Inflammatory macrophage treated with lipopolysaccharide for 1 hour (primary cell): ENCODE measurements around the gene DCAF8.

ENCODE experiments used
- DNase-seq, 2 donors: peaks; one replicate each; pipeline ENCODE4 v3.0.0-alpha.2; 2020 to 2022

Gene DCAF8

GRCh38 chr1:160225345-160225744 is 37.0 kb downstream of the DCAF8 start:
- DNase-seq, result no peak

- DNase-seq, result no peak
These were observed 37.7 kb downstream of the DCAF8 start for GRCh38 chr1:160224606-160225005.

- no peak for DNase-seq
These were observed 39.8 kb downstream of the DCAF8 start for GRCh38 chr1:160222546-160222945.

GRCh38 chr1:160221089-160221488 is 41.3 kb downstream of the DCAF8 start:
- DNase-seq, result no peak

- no peak for DNase-seq
These were observed 42.0 kb downstream of the DCAF8 start for GRCh38 chr1:160220301-160220700.

DNA sequence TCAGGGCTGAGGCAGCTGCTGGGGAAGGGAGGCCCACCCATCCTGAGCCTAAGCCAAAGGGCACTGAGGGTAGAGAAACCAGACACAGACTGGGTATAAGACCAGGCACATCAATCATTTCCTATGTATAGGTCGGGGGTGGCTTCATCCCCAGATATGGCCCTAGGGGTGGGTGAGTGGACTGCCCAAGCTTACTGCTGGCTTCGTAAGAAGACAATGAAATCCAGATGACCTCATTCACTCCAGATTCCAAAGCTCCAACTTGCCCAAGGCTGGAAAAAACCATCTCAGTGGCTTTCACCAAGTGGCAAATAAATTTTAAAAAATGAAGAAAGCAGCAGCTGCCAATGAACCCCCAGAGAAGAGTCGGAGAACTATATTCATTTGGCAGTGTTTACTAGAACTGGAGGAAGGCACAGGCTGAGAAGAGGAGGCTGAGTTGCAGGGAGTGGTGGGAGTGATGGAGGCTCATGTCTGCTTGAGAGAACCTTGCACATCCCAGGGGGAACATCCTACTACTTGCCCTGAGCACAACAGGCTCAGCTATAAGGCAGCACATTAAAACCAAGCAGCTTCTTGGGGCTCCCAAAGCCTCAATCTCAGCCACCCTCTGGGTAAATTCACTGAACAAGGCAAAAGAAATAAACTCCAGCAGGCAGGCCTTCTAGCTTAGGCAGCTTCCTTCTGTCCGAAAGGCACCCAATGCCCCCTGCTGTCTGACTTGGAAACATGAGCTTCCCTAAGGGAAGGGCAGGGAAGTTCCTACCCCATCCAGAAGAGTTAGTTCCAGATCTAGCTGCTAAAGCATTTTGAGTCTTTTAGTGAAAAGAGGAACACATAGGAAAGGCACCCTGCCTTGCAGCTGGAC is 43.1 kb downstream of the DCAF8 start:
- peak; percentile 51 to 78 for DNase-seq

- DNase-seq, result no peak
These were observed 44.8 kb downstream of the DCAF8 start for GRCh38 chr1:160217481-160218051.

GRCh38 chr1:160216301-160216700 is 46.0 kb downstream of the DCAF8 start:
- peak; percentile 43 to 54 for DNase-seq

DNA sequence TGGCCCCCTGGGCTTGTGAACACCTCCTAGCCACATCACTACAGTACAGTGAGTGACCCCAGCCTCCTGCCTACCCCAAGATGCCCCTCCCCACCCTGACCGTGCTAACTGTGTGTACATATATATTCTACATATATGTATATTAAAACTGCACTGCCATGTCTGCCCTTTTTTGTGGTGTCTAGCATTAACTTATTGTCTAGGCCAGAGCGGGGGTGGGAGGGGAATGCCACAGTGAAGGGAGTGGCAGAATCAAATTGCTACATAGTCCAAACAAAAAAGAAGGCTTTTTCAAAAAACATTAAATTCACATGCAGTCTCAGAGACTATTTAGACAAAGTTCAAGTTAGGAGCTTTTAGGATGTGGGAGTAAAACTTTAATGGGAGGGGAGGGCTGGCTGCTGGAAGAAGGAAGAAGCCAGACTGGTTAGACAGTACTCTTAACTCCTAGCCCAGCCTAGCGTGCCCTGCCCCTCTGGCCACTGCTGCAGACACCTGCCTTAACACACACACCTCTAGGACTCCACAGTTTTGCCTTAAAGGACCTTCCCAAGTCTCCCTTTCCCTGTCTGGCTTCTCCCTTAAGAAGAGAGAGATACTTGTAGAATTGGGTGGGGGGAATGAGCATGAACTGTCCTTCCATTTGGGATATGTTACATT is 47.7 kb downstream of the DCAF8 start:
- DNase-seq, result no peak

GRCh38 chr1:160211046-160211790 is 51.1 kb downstream of the DCAF8 start:
- DNase-seq, result no peak

- DNase-seq, result no peak
These were observed 51.8 kb downstream of the DCAF8 start for GRCh38 chr1:160210561-160210960.

DNA sequence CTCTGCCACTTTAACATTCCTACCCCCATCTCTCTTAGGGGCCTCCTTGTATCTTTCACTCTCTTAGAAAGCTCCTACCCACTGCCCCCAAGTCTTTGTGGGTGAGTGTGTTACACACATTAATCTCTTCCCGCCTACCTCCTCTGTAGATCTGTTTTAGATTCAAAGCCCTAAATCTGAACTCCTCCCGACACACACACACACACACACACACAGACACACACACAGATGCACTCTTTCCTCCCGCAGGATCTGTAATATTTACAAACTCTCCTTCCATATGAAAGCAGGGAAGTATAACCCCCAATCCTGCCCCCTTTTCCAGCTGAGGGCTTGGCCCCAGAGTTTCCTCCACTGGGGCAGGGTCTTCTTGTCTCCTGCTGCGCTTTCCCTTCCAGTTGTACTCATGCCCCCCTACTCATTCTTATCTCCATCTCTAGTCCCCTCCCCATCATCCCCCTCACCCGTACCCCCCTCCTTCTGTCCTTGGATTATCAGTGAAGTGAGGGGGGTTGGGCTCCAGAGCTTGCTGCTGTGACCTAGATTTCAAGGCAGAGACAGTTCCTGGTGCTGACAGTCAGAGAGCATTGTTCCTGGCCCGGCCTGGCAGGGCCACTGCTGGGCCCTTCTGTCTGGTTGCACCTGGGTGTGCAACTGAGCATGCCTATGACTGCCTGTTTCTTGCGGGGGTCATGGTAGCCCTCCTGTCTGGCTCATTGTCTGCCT is 52.9 kb downstream of the DCAF8 start:
- DNase-seq, result no peak

GRCh38 chr1:160208557-160209320 is 53.6 kb downstream of the DCAF8 start:
- no peak for DNase-seq

DNA sequence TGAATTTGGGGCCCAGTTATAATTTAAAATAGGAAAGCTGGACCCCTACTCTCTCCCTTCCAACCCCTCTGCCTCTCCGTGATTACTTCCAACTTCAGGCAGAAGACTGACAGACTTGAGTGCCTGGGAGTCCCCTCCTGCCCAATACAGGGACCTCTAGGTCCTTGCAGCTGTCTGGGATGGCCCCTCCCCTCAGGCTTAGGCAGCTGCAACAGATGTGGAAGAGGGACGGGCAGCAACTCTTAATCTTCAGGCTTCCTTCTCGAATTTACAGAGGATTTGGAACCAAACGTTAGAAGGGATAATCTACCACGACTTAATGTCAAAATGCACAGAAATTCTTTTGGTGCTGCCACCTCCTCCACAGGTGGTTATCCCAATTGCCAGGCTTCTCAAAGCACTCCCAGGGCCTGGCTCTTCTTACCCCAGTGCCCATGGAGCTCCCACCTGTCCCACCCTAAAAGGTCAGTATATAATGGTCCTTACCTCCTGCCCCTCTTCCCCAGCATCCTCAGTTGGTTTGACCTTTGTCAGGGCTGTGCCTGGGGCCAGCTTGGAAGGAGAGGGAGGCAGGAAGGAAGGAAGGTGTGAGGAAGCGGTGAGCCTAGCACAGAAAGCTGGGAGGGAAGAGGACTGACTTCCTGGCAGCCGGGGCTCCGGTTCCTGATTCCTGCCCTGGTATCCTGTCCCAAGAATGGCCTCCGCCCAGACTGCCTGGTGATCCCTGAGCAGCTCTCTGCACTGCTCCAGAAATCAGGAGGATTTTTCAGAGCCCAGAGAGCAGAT is 54.4 kb downstream of the DCAF8 start:
- no peak for DNase-seq

DNA sequence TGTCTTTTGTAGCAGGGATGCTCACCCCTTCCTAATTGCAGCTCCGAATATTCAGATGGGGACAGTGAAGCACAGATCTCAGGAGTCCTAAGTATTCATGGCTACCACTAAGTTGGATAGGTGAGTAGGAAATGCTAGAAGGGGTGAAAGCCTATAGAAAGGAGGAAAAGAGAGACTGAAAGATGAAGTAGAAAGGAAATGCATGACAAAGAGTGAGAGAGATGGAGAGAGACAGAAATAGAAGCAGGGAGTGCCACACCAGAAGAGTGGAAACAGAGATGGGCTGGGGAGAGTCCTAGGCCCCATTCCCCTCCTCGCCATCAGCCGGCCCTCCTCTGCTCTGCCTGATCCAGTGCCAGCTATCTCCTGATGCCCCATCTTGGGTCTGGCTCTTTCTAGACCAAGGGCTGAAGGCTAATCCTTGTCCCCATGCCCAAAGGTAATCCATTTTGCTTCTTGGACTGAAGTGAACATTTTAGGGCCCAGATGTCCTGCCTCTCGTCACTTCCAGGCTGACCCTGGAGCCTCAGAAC is 55.2 kb downstream of the DCAF8 start:
- DNase-seq, result no peak

DNA sequence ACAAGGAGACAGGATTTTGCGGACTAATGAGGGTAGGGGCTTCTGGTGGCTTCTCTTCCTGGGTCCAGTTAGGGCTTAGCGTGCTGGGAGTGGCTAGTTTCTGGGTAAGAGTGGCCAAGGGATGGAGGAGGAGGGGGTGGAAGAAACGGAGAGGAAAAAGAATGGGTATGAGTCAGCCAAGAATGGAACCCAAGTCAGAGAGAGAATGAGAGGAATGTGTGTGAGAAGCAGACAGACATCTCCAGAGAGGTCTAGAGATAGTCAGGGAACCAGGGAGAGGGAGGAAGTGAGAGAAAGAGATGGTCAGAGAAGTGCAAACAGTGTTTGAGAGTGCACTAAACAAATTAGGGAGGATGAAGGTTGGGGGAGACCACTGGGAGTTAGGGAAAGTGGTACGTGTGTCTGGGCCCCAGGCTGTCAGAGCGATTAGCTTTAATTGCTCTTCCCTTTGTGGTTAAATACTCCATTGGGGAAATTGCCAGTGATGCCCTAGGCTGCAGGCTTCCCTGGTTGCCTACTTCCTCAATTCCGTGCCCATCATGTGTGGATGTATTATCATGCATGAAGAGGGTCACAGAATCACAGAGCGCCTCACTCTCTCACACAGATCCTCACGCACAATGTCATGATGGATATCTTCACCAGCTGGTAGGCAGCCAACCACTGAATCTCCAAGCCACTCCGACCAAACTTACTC is 55.8 kb downstream of the DCAF8 start:
- DNase-seq, result peak; percentile 51 to 68

- DNase-seq, result peak; percentile 64 to 86
These were observed 56.3 kb downstream of the DCAF8 start for GRCh38 chr1:160206036-160206389.

DNA sequence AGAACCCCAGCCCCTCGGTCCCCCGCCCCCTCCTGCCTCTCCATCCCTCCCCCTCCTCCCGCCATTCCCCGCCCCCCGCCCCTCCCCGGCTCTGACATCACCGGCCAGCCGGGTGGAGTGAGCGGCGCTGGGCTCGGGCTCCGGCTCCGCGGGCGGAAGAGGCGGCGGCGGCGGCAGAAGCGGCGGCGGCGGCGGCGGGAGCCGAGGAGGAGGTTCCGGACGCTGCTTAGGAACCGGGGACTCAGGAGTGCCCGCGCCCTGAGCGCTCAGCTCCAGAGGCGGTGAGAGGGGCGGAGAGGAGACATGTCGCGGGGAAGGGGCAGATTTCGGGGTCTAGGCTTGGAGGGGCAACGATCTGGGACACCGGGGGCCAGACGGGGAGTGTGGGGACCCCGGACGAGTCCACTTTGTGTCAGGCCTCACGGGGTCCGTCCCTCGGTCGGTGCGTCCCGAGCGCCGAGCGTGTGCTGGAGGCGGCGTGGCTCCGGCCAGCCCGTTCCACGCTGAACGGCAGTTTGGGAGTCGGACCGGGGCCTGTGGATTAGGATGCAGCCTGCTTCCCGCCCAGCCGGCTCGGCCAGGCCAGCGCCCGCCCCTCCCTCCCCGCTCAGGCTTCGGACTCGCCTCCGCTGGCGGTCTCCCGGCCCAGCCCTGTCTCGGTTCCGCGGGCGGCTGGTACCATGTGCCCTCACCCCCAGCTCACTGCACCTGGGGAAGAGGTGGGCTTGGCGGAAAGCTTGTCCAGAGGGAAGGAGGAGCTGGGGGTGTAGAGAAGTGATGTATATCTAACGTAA is 56.9 kb downstream of the DCAF8 start, which contains the start of gene PEA15:
Gene PEA15 (plus strand): TSS at position 143 of the 794 bp plus-strand sequence. CDS start 6,161 bp downstream, outside the sequence.
- DNase-seq, result peak; percentile 31 to 71
